Thymus (tissue), 11 donors: ENCODE results near the gene SGCD. TPM values are rescaled to one million over a fixed set of nuclear protein-coding genes. Genes with fewer than 3 reads are reported as not detected.

ENCODE experiments used
- DNase-seq, 9 donors: peaks; one replicate each; pipeline ENCODE4 v3.0.0-alpha.2; 2013; ENCODE audit warnings: low spot score in 9 of 9, low read depth in 6 of 9, missing footprints in 1 of 9
- H3K27ac ChIP-seq, 2 donors: one replicate each; pipeline ENCODE4 v1.5.1; 2013; ENCODE audit warnings: control low read depth in 1 of 2, low read depth in 1 of 2, low read length in 1 of 2, mild to moderate bottlenecking in 1 of 2, moderate library complexity in 1 of 2
- H3K27me3 ChIP-seq, 2 donors: one replicate each; pipeline ENCODE4 v1.5.1; 2013; ENCODE audit warnings: low read length in 1 of 2; ENCODE audit not compliant: control insufficient read depth in 2 of 2, insufficient read depth in 1 of 2
- H3K36me3 ChIP-seq, 2 donors: one replicate each; pipeline ENCODE4 v1.5.1; 2013; ENCODE audit warnings: low read length in 1 of 2, mild to moderate bottlenecking in 1 of 2, moderate library complexity in 1 of 2; ENCODE audit not compliant: control insufficient read depth in 2 of 2, insufficient read depth in 2 of 2
- H3K4me1 ChIP-seq, 2 donors: one replicate each; pipeline ENCODE4 v1.5.1; 2013; ENCODE audit warnings: low read length in 2 of 2; ENCODE audit not compliant: control insufficient read depth in 2 of 2, insufficient read depth in 2 of 2
- H3K4me3 ChIP-seq, 2 donors: one replicate each; pipeline ENCODE4 v1.5.1; 2013; ENCODE audit warnings: low read length in 2 of 2, control low read depth in 1 of 2, mild to moderate bottlenecking in 1 of 2
- H3K9me3 ChIP-seq, 2 donors: one replicate each; pipeline ENCODE4 v1.5.1; 2013; ENCODE audit warnings: low read length in 1 of 2, mild to moderate bottlenecking in 1 of 2; ENCODE audit not compliant: control insufficient read depth in 2 of 2, insufficient read depth in 1 of 2
- WGBS: extraction: QIAGEN DNeasy Blood & Tissue Kit; methylation state at CpG from one replicate; pipeline ENCODE4 v1.1.7; 2013; 5-methylcytosine and 5-hydroxymethylcytosine counted together
- polyA plus RNA-seq: library from polyadenylated mRNA; stranded (reverse); fragments of 200-250 nt; gene quantifications from one replicate; pipeline ENCODE4 v1.2.3, GENCODE V29; 2013
- total RNA-seq: library from RNA; stranded (reverse); fragments of 120-200 nt; gene quantifications from one replicate; pipeline ENCODE4 v1.2.4, GENCODE V29; 2013
- donor health status: healthy.

SGCD gene
- total and polyA plus RNA-seq, 2 donors = 0.46 to 1.6 TPM

DNA sequence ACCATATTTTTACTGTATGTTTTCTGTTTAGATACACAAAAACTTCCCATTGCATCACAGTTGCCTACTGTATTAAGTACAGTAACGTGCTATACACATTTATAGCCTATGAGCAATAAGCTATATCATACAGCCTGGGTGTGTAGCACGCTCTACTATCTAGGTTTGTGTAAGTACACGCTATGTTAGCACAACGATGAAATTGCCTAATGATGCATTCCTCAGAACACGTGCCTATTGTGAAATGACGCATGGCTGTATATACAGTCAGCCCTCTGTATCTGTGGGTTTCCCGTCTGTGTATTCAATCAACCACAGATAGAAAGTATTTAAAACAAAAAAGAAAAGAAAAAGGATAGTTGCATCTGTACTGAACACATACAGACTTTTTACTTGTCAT, 64.2 kb downstream of the SGCD start:
- no peaks in the 10 kb centered on the region for H3K9me3 ChIP-seq
- no peak overlapping the region for H3K4me3 ChIP-seq
- no peak for DNase-seq
- WGBS = 90% methylated on average over 7 of the region's 7 CpGs
- no peaks in the 10 kb centered on the region for H3K36me3 ChIP-seq
- no peaks in the 10 kb centered on the region for H3K4me1 ChIP-seq
- H3K27me3 ChIP-seq = no peaks in the 10 kb centered on the region
- no peak overlapping the region for H3K27ac ChIP-seq

DNA sequence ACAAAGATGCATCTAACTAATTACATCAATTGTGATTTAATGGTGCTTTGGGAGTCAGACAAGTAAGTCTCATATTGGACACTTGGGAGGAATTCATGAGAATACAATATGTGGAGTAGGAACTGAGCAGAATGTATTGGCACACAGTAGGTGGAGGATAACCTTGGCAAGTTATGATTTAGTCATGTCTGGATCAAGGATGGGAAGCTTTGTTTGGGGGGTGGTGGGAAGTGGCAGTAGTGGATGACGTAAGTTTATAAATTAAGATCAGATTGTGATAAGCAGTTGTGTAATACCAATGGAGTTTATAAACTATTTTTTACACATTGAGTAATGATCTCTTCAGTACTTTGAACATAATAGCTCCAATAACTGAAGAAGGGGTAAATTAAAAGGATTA, 67.0 kb downstream of the SGCD start:
- Histone ChIP-seq H3K36me3 (no peaks in the 10 kb centered on the region), H3K4me3 (no peak overlapping the region), H3K27me3 (no peaks in the 10 kb centered on the region), H3K4me1 (no peaks in the 10 kb centered on the region), H3K27ac (no peak overlapping the region), H3K9me3 (no peaks in the 10 kb centered on the region)
- no peak for DNase-seq
- WGBS = 94% methylated on average over 1 of the region's 1 CpG

DNA sequence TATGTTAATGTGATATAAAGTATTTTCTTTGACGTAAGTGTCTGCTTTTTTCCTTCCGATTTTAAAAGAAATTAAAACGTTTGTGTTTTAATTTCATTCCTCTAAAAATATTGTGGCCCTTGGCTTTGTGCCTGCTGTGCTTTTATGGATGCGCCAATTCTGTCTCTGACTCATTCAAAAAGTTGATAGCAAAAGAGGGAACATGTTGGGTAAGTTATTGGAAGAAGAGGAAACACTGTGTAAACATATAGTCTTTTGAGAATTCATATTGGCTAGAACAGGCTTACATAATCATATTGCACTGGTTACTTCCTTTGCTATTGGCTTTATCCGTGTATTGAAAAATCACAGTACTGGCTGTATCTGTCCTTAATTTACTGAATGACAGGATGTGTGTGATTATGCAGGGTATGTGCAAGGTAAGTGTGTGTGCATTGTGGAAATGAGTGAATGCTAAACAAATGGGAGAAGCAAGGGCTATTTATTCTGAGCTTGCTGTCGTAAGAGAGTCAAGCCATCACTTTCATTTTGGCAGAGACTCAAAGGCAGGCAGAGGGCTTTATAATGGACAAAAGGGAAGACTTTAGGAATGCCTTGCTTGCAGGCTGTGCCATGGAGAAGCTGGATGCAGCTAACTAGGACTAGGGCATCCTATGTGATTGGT, 67.8 kb downstream of the SGCD start:
- no peak overlapping the region for H3K4me3 ChIP-seq
- no peak overlapping the region for H3K27ac ChIP-seq
- no peaks in the 10 kb centered on the region for H3K36me3 ChIP-seq
- DNase-seq = no peak
- 92% methylated on average over 6 of the region's 6 CpGs for WGBS
- no peaks in the 10 kb centered on the region for H3K4me1 ChIP-seq
- no peaks in the 10 kb centered on the region for H3K9me3 ChIP-seq
- H3K27me3 ChIP-seq = no peaks in the 10 kb centered on the region

DNA sequence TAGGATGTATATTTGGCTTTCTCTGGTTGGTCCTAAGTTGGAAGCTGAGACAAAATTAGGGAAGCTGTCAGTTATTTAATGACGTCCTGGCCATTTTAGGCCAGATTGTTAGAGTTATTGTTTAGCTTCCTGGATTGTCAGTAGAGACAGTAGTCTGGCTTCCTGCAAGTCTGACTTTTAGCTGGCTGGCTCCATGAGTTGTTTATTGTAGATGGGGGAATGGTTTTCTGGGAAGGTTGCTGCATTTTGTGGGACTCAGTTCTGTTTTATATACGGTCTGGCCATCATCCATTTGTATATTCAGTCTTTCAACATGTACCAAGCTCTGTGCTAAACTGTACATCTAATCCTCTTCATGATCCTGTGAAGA, 68.3 kb downstream of the SGCD start:
- no peaks in the 10 kb centered on the region for H3K27me3 ChIP-seq
- no peak for DNase-seq
- no peaks in the 10 kb centered on the region for H3K36me3 ChIP-seq
- WGBS = 73% methylated on average over 2 of the region's 2 CpGs
- H3K9me3 ChIP-seq = no peaks in the 10 kb centered on the region
- no peak overlapping the region for H3K4me3 ChIP-seq
- no peaks in the 10 kb centered on the region for H3K4me1 ChIP-seq
- H3K27ac ChIP-seq = no peak overlapping the region

DNA sequence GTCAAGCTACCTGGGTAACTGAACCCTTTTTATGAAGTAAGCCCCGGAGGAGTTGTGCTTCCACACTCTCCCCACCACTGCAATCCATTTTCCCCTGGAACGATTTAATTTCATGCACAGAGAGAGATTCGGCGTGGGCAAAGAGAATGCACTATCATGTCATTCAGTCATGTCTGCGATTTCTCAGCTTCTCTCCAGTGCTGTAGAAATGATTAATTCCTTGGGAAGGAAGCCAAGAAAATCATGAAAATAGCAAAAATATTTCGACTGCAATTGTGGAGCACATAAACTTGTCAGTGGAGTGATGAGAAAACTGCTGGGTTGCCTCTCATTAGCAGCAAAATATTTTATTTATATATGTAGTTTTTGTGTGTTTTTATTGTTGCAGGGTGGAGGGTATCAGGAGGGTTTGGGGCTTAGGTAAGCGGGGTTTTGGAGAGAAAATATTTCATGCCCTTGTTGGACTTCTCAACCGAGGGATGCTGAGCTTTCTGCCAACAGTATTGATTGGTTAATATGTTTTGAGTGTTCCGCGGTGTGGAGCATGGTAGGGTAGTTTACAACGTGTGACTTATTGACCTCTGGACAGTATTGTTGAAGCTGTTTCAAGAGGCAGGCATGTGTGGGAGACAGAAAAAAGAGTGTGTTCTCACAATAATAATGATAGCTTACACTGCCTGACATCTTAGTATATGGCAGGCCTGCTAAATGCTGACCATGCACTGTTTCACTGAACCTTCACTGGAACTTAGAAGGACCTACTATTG, 69.3 kb downstream of the SGCD start:
- Histone ChIP-seq H3K36me3 (no peaks in the 10 kb centered on the region), H3K4me1 (no peaks in the 10 kb centered on the region), H3K27ac (no peak overlapping the region), H3K27me3 (no peaks in the 10 kb centered on the region), H3K9me3 (no peaks in the 10 kb centered on the region), H3K4me3 (no peak overlapping the region)
- 89% methylated on average over 11 of the region's 11 CpGs for WGBS
- no peak for DNase-seq

- Histone ChIP-seq H3K4me3 (no peak overlapping the region), H3K9me3 (no peaks in the 10 kb centered on the region), H3K4me1 (no peaks in the 10 kb centered on the region), H3K27me3 (no peaks in the 10 kb centered on the region), H3K36me3 (no peaks in the 10 kb centered on the region), H3K27ac (no peak overlapping the region)
- DNase-seq = no peak
- WGBS = 89% methylated on average over 2 of the region's 2 CpGs
These were observed 69.8 kb downstream of the SGCD start for GRCh38 chr5:156396830-156397081.

DNA sequence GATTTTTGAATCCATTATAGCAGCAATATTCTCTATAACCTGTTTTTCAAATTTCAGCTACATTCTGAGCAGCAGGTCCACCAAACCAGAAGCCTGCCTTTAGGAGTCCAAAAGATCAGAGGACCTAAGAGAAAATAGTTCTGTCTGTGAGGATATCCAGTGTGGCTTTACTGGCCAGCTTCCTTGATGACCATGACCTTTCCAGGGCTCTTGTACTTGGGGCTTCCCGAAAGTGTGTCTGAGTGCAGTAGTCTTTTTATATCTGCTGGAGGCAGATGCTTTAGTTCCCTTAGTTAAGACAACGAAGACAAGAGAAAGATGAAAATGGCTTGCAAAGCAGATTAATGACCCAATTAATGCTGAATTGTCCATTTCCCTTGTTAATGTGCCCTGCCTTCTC, 72.4 kb downstream of the SGCD start:
- H3K36me3 ChIP-seq = no peaks in the 10 kb centered on the region
- H3K4me3 ChIP-seq = no peak overlapping the region
- 92% methylated on average over 2 of the region's 2 CpGs for WGBS
- no peaks in the 10 kb centered on the region for H3K27me3 ChIP-seq
- no peaks in the 10 kb centered on the region for H3K4me1 ChIP-seq
- no peak for DNase-seq
- H3K9me3 ChIP-seq = no peaks in the 10 kb centered on the region
- H3K27ac ChIP-seq = no peak overlapping the region

DNA sequence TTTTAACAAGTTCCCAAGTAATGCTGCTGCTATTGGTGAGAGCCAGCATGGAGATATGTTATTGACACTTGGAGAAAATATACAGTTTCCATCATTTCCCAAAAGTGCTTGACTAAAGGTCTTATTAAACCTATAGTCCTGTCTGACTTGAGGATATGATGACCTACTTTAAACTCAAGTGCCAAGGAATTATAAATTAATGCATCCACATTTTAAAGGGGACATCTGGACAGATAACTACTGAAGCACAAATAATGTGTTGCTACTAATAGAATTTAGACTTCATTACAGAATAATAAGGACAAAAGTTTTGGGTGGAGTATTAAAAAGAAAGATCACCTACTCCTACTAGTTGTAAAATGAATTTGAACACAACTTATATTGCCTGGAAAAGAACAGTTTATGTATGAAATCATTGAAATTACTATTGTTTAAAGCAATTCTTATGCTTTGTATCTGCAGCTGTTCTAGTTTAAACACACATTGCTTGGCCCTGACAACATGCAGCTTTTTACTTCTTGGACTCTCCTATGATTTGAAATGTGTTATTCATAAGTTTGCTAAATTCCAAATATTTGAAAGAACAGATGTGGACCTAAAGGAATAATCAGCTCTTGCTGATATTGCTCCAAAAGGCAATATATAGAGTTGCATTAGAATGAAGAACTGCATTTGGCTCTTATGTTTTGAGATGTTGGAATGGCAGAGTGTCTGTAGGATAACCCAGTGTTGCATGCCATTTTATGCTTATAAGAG, 73.4 kb downstream of the SGCD start:
- H3K4me1 ChIP-seq = no peaks in the 10 kb centered on the region
- no peak overlapping the region for H3K27ac ChIP-seq
- no peak overlapping the region for H3K4me3 ChIP-seq
- no peak for DNase-seq
- H3K36me3 ChIP-seq = no peaks in the 10 kb centered on the region
- H3K27me3 ChIP-seq = no peaks in the 10 kb centered on the region
- H3K9me3 ChIP-seq = no peaks in the 10 kb centered on the region

DNA sequence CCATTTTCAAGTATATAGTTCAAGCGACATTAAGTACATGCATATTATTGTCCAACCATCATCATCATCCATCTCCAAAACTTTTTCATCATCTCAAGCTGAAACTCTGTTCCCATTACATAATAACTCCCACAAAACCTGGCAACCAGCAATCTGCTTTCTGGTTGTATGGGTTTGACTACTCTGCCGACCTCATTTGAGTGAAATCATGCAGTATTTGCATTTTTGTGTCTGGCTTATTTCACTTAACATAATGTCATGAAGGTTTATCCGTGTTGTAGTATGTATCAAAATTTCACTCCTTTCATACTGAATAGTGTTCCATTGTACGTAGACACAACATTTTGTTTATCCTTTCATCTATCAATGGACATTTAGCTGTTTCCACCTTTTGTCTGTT, 74.8 kb downstream of the SGCD start:
- no peak for DNase-seq
- 90% methylated on average over 4 of the region's 4 CpGs for WGBS
- Histone ChIP-seq H3K4me3 (no peak overlapping the region), H3K27ac (peak overlapping the region in 1 of 2 donors; percentile 52), H3K4me1 (no peaks in the 10 kb centered on the region), H3K36me3 (no peaks in the 10 kb centered on the region), H3K9me3 (no peaks in the 10 kb centered on the region), H3K27me3 (no peaks in the 10 kb centered on the region)
